ENCODE measurements around the gene ASRGL1.

DNA sequence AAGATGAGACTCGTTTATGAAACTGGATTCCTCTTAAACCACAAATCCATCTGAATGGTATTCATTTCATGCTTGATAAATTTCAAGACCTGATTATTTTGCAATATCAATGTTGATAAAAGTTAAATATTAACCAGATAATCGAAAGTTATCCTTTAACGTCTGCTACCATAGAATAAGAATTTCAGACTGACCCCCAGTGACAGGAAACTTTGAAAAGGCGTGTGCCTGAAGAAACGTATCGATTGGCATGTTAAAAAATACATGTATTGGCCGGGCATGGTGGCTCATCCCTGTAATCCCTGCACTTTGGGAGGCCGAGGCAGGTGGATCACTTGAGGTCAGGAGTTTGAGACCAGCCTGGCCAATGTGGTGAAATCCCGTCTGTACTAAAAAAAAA is 95.4 kb downstream of the ASRGL1 start:
- TF ChIP-seq, protein P1, sequence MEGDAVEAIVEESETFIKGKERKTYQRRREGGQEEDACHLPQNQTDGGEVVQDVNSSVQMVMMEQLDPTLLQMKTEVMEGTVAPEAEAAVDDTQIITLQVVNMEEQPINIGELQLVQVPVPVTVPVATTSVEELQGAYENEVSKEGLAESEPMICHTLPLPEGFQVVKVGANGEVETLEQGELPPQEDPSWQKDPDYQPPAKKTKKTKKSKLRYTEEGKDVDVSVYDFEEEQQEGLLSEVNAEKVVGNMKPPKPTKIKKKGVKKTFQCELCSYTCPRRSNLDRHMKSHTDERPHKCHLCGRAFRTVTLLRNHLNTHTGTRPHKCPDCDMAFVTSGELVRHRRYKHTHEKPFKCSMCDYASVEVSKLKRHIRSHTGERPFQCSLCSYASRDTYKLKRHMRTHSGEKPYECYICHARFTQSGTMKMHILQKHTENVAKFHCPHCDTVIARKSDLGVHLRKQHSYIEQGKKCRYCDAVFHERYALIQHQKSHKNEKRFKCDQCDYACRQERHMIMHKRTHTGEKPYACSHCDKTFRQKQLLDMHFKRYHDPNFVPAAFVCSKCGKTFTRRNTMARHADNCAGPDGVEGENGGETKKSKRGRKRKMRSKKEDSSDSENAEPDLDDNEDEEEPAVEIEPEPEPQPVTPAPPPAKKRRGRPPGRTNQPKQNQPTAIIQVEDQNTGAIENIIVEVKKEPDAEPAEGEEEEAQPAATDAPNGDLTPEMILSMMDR (IDR thresholded peaks at IDR 0.05 in 8 of 11, conservative IDR thresholded peaks at IDR 0.05 in 3 of 11), result no peak
- TF ChIP-seq POLR2AphosphoS5 (IDR thresholded peaks at IDR 0.05) (no peak), POLR2A (IDR thresholded peaks at IDR 0.05) (no peak)
